ENCODE measurements around the gene COA7.

GRCh38 chr1:52659851-52660596 lies 38.1 kb downstream of the COA7 start:
- TF ChIP-seq POLR2AphosphoS5 (IDR thresholded peaks at IDR 0.05; ENCODE audit: insufficient read depth in 1 of 2, low read depth in 1 of 2) (no peak), CTCF (IDR thresholded peaks at IDR 0.05) (no peak), POLR2A (IDR thresholded peaks at IDR 0.05) (no peak)

Data from vagina (tissue), 2 donors.